HTR-8/SVneo (cell line): ENCODE data around the gene CELF6.
"Not testable (repeated sequence)": the region's sequence is repeated elsewhere in the genome, so short reads cannot be mapped to it uniquely, and the experiment has no call there.

Source experiments
- DNase-seq: peaks from one replicate; pipeline ENCODE4 v3.0.0; 2011; ENCODE audit warnings: low spot score, mixed read lengths; ENCODE audit not compliant: insufficient read length
- FAIRE-seq: peaks from 2 replicates; lab custom pipeline; 2011; peaks lifted over from hg19 to GRCh38; lab: Jason Lieb, UNC

CELF6 gene

DNA sequence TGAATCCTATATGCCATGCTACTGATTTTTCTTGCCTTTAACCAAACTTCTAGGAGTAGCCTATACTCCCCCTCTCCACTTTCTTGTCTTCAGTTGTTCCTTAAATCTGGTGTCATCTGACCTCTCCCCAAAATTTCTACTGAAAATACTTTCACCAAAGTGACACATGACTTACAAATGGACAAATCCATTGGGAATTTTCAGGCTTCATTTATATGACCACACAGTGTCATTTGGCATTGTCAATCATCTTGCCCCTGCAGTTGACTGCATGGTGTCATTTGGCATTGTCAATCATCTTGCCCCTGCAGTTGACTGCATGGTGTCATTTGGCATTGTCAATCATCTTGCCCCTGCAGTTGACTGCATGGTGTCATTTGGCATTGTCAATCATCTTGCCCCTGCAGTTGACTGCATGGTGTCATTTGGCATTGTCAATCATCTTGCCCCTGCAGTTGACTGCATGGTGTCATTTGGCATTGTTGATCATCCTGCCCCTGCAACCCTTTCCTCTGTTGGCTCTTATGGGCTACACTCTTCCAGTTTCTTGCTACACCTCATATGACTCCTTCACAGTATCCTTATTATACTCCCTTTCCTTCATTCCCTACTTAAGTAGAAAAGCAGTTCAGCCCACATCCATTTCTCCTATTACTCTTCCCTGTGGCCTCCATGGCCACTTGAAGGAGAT, 44.2 kb downstream of the CELF6 start:
- DNase-seq, FAIRE-seq: not testable (repeated sequence)

DNA sequence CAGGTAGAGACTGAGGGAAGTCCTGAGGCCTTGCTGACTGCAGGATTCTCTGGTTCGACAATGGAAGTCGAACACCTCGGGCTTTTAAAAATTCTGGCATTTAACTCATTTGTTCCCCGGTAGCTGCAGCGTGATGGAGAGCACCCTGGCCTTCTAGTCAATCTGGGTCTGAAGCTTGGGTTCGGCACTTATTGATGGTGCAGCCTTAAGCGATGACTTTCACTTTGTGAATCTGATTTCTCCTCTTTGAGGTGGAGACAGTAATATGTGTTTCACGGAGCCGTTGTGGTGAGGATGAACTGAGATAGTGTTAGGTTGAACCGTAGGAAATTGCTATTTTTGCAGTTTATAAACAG, 47.0 kb downstream of the CELF6 start:
- DNase-seq (no peak), FAIRE-seq (no peak)

DNA sequence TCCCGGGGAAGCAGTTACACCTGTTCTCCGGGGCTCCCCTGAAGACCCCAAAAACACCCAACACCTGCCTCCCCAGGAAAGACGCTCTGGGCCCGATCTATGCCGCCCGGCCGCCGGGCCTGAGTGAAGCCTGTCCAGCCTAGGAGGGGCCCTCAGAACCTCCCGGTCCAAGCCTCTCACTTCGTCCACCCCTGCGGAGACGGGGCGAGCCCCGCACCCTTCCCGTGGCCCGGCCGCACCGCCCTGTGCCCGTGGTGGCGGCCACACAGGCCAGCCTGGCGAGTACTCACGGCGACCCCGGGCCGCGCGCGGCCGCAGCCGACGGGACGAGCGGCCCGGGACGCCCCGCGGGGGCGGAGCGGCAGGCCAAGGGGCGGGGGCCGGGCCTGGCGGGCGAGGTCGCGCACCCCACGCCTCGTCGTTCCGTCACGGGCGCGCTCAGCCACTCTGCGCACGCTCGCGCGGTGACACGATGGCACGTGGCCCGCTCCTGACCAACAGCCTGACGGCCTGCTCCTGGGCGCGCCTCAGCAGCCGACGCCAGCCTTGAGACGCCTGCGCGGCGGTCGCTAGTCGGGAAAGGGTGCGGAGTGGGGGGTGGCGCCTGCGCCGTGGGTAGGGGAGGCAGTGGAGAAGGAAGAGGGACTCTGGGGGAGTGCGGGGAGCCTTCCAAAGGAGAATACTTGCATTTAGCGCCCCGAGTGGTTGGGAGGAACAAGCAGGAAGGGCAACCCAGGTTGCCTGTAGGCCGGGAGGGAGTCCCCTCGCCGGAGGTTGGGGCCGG, 47.6 kb downstream of the CELF6 start, which contains the start of gene PARP6:
Gene PARP6 (minus strand): TSS at position 342 of the 784 bp plus-strand sequence. CDS start 5,077 bp downstream, outside the sequence.
- DNase-seq, result peak; percentile 100
- peak; percentile 100 for FAIRE-seq

DNA sequence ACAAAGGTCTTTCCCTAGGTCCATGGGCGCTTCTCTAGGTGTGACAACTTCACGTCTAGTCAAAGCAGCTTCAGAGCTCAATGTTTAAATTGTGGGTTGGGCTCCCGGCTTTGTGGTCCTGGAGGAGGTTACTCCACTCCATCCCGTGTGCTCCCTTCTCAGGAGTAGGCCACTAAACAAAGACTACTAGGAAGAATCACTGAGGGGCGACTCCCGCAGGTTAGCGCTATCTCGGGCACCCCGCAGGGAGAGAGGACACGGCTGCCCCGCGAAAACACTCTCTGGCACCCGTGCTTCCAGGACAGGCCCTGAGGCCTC, 48.1 kb downstream of the CELF6 start:
- FAIRE-seq, result no peak
- peak; percentile 45 for DNase-seq

DNA sequence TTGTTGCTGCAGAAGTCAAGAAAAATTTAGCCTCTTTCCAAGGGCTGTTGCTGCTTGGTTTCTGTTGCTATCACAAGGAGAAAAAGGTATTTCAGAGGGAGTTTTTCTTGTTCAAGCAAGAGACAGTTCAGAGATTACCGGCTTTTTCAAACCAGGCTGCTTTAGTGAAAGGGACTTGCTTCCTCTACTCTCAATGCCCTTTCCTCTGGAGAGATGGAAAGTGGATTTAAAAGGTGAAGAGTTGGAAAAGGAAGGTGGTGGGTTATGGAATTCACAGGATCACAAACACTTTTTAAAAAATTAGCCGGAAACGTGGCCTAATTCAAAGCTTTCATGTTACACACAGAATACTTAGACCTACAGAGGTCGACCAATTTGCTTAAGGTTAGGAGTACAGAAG, 48.7 kb downstream of the CELF6 start:
- no peak for DNase-seq
- no peak for FAIRE-seq

DNA sequence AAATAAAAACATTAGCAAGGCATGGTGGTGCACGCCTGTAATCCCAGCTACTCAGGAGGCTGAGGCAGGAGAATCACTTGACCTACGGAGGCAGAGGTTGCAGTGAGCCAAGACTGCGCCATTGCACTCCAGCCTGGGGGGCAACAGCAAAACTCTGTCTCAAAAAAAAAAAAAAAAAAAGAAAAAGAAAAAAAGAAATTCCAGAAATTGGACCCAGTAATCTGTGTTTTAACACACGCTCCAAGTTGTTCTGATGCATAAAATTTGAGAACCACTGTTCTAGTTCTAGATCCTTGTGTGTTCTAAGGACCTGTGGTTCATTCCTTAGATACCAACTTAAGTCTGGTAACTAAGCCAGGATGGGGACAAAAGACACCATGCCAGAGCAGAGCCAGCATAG, 50.2 kb downstream of the CELF6 start:
- no peak for FAIRE-seq

DNA sequence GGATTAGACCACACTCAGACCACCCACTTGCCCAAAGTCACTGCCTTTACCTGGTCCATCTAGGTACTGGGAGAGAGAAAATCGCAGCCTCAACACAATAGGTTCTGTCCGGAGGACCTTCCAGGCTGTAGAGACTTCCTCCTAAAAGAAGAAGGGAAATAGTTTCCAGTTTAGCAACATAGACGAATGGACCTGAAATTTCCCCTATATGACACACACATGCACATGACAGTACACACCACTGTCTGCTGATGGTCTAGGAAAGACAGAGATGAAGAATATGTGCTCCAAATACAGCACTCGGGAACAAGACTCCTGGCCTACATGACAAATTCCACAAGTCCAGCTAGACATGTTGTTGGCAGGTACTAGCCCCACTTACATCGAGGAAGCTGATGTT, 54.9 kb downstream of the CELF6 start:
- DNase-seq, result no peak
- FAIRE-seq, result no peak

More for the DNA sequence above, 50.2 kb downstream of the CELF6 start:
- no peak for DNase-seq

DNA sequence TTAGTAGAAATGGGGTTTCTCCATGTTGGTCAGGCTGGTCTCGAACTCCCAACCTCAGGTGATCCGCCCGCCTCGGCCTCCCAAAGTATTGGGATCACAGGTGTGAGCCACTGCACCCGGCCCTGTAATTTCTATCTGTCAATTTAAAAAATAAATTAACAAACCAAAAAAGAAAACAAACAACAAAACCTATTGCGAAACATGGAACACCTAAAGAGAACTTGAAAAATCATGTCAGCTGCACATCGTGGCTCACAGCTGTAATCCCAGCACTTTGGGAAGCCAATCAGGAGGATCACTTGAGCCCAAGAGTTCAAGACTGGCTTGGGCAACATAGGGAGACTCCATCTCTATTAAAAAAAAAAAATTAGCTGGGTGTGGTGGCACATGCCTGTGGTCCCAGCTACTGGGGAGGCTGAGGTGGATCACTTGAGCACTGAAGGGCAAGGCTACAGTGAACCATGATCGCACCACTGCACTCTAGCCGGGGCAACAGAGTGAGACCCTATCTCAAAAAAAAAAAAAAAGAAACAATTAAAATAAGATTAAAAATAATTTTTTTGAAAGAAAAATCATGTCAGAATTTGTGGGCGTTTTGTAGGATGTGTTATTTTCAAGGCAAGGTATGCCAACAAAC, 67.2 kb downstream of the CELF6 start:
- FAIRE-seq (no peak), DNase-seq (no peak)

DNA sequence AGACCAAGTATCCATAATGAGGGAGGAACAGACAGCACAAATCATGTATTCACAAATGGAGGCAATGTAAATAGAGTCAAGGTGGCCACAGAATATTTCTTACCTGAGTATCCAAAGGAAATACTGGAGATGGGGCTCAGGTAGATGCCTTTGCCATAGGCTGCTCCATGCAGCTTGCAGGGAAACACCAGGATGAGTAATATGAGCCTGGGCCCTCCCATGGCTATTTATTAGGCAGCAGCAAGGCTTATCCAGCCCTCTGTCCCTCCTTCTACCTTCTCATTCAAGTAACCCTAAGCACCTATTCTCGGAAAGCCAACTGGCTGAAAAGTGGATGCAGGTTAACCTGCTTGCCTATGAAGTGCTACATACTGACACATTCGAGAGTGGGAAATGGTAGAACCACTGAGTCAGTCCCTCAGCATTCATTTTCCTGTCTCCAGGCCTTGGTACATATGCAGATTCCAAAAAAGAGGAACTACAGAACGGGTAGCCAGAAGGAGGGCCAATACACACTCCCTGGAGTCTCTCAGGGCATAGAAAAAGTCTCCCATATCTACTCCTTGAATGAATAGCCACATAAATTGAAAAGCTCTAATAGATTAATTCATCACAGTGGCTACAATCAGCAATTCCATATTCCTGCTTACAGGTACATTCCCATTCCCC, 70.7 kb downstream of the CELF6 start:
- FAIRE-seq (no peak), DNase-seq (no peak)

DNA sequence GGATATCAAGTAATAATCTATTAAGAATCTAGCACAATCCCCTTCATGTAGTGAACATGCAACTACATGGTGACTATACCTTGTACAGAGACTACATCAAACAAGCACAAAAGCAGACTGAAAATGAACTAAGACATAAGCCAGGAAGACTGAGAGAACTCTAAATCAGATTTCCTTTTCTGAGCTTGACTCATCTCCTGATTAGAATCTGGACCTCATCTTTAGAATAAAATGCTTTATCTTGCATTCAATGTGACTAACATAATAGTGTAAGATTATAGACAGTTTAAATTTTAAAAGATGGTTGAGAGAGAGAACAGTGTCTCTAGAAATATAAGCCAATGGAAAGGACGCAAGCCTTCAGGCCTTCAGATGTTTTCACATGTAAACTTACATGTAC, 71.4 kb downstream of the CELF6 start:
- no peak for DNase-seq
- FAIRE-seq, result no peak

DNA sequence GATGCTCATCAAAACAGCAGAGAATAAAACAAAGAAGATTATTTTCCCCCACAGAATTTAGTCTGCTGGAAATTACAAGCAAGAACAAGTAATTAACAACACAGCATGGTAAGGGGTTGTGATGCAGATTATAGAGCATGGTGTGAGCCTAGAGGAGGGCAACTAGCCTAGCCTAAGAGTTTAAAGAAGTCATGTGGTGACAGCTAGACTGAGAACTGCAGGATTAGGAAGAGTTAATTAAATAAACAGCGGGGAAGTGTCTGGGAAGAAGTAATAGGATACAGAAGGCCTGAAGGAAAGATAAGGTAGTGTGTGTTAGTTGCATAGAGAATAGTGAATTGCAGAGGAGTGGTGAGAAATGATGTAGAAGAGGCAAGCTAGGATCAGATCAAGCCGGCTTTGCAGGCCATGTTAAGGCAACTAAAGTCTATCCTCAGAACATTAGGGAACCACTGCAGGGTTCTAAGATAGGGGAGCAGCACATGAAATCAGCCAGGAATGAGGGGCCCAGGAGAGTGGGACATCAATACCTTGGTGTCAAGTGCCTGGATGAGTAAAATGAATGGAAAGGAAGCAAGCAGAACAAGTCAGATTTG, 77.1 kb downstream of the CELF6 start:
- DNase-seq (no peak), FAIRE-seq (no peak)

DNA sequence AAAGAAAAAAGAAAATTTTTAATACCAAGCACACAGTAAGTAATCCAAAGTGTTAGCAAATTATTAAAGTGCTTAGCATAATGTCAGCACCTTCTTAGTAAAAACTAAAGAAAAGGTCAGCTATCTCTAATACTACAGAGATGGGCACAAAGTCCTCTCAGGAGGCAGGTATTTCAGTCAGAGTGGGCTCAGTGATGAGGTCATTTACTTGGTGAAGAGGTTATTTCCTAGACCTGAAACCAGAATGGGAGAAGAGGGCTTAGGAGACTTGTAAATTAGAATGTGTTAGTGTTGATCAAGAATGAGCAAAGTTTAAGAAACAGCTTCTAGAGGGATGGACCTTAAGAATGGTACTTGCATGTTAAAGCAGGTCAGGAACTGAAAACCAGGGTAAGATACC, 80.3 kb downstream of the CELF6 start:
- no peak for DNase-seq
- no peak for FAIRE-seq

DNA sequence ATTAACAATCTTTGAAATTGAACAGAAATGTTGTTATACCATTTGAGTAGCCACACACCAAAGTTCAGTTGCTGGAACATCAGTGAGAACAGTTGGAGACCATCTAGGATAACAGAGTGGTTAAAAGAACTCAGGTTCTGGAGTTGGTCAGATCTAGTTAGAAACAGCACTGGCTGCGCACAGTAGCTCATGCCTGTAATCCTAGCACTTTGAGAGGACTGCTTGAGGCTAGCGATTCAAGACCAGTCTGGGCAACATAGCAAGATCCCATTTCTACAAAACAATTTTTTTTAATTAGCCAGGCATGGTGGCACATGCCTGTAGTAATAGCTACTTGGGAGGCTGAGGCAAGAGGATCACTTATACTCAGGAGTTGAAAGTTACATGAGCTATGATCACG, 81.4 kb downstream of the CELF6 start:
- DNase-seq (no peak), FAIRE-seq (no peak)

DNA sequence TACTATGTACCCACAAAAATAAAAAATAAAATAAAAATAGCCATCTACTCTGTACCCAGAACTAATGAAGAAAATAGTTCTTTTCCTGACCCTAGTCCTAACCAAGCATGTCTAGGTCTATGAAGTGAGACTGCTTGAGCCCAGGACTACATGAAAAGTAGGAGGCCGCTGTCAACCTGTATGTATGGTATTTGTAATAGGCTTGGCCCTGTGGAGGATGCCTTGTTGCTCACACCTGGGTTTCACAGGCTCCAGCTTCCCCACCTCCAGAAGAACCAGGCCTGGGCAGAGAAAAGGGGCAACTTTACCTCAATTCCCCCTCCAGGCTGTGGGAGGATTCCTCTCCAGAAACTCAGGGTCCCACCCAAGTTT, 82.1 kb downstream of the CELF6 start:
- DNase-seq (no peak), FAIRE-seq (no peak)

DNA sequence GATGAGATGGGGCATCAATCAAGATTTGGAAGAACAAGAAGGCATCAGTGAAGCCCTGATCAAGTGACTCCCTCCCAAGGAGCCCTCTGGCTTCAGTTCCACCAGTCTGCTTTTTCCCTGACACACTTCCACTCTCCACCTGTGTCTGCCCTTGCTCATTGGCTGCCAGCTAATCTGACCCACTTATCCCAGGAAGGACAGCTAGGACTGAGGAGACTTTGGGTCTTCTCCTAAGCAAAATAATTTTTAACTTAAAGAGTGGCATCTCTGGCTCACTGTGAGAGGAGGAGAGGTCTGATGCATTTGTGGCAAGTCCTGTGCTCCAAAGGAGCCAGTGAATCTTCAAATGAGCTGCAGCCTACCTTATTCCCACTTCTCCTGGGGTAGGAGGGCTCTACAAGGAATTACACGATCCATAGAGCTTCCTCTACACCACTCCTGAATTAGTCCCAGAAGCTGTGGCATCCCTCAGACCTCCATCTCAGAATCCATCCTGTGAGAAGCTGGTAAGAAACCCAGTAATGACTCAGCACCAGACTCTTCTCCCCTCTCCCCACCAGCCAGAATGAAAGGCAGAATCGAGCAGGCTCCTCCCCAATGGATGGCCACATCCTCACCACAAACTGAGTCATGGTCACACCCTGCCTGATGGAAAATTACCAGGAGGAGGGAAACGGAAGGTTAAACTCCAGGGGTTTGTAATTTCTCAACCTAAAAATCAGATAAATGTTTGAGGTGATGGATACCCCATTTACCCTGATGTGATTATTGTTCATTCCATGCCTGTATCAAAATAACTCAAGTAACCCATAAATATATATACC, 82.7 kb downstream of the CELF6 start:
- FAIRE-seq (peak; percentile 93), DNase-seq (peak; percentile 90)

DNA sequence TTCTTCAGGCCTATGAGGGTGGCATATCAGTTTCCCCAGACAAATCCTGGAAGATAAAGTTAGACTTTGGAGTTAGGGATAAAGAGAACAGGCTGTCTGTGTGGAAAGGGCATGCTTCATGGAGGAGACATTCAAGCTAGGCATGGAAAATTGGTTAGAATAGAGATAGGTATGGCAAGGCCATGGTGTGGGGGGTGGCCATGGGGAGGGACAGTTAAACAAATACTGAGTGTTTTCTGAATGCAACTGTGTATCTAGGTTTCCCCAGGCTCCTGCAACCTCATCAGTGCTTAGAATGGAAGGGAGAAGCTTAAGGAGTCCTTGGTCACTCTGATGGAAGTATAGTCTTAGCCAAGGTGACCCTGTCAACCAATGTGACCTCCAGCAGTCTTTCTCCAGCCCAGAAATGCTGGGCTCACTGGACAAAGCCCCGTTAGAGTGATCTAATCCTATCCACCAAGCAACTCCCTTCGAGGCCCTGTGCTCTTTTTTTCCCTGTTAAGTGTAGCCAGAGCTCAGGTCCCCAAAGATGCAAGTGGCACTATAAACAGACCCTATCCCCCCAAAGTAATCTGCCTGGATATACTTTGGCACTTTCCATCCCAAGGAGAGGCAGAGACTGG, 83.5 kb downstream of the CELF6 start:
- FAIRE-seq, result no peak

DNA sequence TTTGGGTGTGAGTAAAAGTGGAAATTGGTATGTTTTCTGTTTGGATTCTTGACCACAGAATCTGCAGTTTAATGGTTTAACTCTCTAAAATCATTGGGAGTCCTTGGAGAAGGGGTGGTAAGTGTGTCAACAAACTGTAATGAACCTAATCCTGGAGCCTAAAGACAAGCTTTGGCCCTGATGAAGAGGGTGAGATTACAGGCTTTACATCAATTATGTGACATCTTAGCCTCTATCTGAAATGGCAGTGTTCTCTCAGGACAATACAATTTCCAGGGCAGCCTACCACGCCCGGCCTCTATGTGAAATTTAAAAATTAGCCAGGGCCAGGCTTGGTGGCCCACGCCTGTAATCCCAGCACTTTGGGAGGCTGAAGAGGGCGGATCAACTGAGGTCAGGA, 84.7 kb downstream of the CELF6 start:
- no peak for FAIRE-seq
- DNase-seq, result no peak

More for the DNA sequence above, 83.5 kb downstream of the CELF6 start:
- no peak for DNase-seq
